Thoracic aorta (tissue), 2 donors: ENCODE measurements around the gene NR4A3. TPM values are rescaled to one million over a fixed set of nuclear protein-coding genes. Genes with fewer than 3 reads are reported as not detected.

ENCODE experiments used
- ATAC-seq: fragments of 150-250 bp; one replicate; pipeline ENCODE4 v1.8.0; 2017; ENCODE audit warnings: low read depth; ENCODE audit not compliant: insufficient number of reproducible peaks, low FRiP score
- DNase-seq: peaks from one replicate; pipeline ENCODE4 v3.0.0-alpha.2; 2020; ENCODE audit warnings: low spot score
- H3K27ac ChIP-seq, 2 donors: fragments of 200-600 bp; sonication (generic); 1 replicate in 1 of 2; 2 replicates in 1 of 2; pipeline ENCODE4 v1.5.1; 2016; ENCODE audit warnings: mild to moderate bottlenecking in 2 of 2, moderate library complexity in 2 of 2
- H3K27me3 ChIP-seq: fragments of 200-600 bp; sonication (generic); replicated peaks from 2 replicates; pipeline ENCODE4 v1.6.0; 2016; ENCODE audit warnings: mild to moderate bottlenecking; ENCODE audit not compliant: insufficient read depth
- H3K36me3 ChIP-seq: fragments of 200-600 bp; sonication (generic); one replicate; pipeline ENCODE4 v1.5.1; 2016
- H3K4me1 ChIP-seq, 2 donors: fragments of 200-600 bp; sonication (generic); 1 replicate in 1 of 2; 2 replicates in 1 of 2; pipeline versions ENCODE4 v1.5.1 to v1.6.0; 2016; ENCODE audit warnings: low read depth in 2 of 2, mild to moderate bottlenecking in 1 of 2; ENCODE audit not compliant: control insufficient read depth in 1 of 2
- H3K4me3 ChIP-seq: fragments of 200-600 bp; sonication (generic); 2 replicates; pipeline ENCODE4 v1.5.1; 2016; ENCODE audit warnings: mild to moderate bottlenecking
- H3K9me3 ChIP-seq: fragments of 200-600 bp; sonication (generic); 2 replicates; pipeline ENCODE4 v1.5.1; 2016
- CTCF ChIP-seq: fragments of 200-600 bp; sonication (generic); IDR thresholded peaks from one replicate; pipeline ENCODE4 v1.5.1; 2019; ENCODE audit warnings: antibody characterized with exemption
- total RNA-seq, 2 donors: library from RNA; depleted of rRNA; stranded (reverse); fragments of >200 nt; gene quantifications; one replicate each; pipeline versions ENCODE4 v1.1.0 to v1.2.3, GENCODE V29; 2016

The NR4A3 gene
- total RNA-seq, 2 donors from 2014 or later, result 9.7 to 36.9 TPM

GRCh38 chr9:99826579-99826978, 4.9 kb downstream of the NR4A3 start:
- TF ChIP-seq CTCF, result no peak

GRCh38 chr9:99827244-99827643, 5.6 kb downstream of the NR4A3 start:
- H3K36me3 ChIP-seq, result no peaks in the 10 kb centered on the region
- DNase-seq (no peak), ATAC-seq (no peak)
- no peaks in the 10 kb centered on the region for H3K9me3 ChIP-seq
- no peak overlapping the region for H3K4me3 ChIP-seq
- H3K27me3 ChIP-seq, result no peaks in the 10 kb centered on the region
- no peak overlapping the region for H3K27ac ChIP-seq
- peaks cover 8 to 13% of the 10 kb centered on the region in 2 donors for H3K4me1 ChIP-seq
- no peak for TF ChIP-seq CTCF

More at GRCh38 chr9:99826579-99826978, 4.9 kb downstream of the NR4A3 start:
- DNase-seq (no peak), ATAC-seq (no peak)
- peaks cover 8 to 13% of the 10 kb centered on the region in 2 donors for H3K4me1 ChIP-seq
- H3K4me3 ChIP-seq, result no peak overlapping the region
- H3K27me3 ChIP-seq, result no peaks in the 10 kb centered on the region
- H3K27ac ChIP-seq, result no peak overlapping the region
- H3K9me3 ChIP-seq, result no peaks in the 10 kb centered on the region
- no peaks in the 10 kb centered on the region for H3K36me3 ChIP-seq

GRCh38 chr9:99828054-99828416, 6.3 kb downstream of the NR4A3 start:
- TF ChIP-seq CTCF, result no peak
- no peak overlapping the region for H3K27ac ChIP-seq

GRCh38 chr9:99828417-99829176, 6.9 kb downstream of the NR4A3 start:
- TF ChIP-seq CTCF, result no peak
- H3K36me3 ChIP-seq, result peaks cover 6% of the 10 kb centered on the region
- no peak overlapping the region for H3K4me3 ChIP-seq
- H3K27ac ChIP-seq, result no peak overlapping the region
- no peaks in the 10 kb centered on the region for H3K27me3 ChIP-seq
- DNase-seq (no peak), ATAC-seq (no peak)
- no peaks in the 10 kb centered on the region for H3K9me3 ChIP-seq
- peaks cover 8 to 13% of the 10 kb centered on the region in 2 donors for H3K4me1 ChIP-seq

More at GRCh38 chr9:99828054-99828416, 6.3 kb downstream of the NR4A3 start:
- Histone ChIP-seq H3K9me3 (no peaks in the 10 kb centered on the region), H3K4me1 (peaks cover 8 to 13% of the 10 kb centered on the region in 2 donors), H3K4me3 (no peak overlapping the region), H3K36me3 (peaks cover under 1% of the 10 kb centered on the region), H3K27me3 (no peaks in the 10 kb centered on the region)
- DNase-seq, result no peak
- no peak for ATAC-seq

- Histone ChIP-seq H3K4me1 (no peaks in the 10 kb centered on the region), H3K9me3 (no peaks in the 10 kb centered on the region), H3K27me3 (no peaks in the 10 kb centered on the region), H3K36me3 (peaks cover 6% of the 10 kb centered on the region), H3K27ac (no peak overlapping the region), H3K4me3 (no peak overlapping the region)
- TF ChIP-seq CTCF, result no peak
- DNase-seq, result no peak
- no peak for ATAC-seq
Observed at GRCh38 chr9:99831857-99832557, 10.3 kb downstream of the NR4A3 start.
